Tibial nerve (tissue), 3 donors: Measurements from ENCODE around the gene STK10.

ENCODE experiments used
- POLR2A ChIP-seq, 2 donors: fragments of 450-650 bp; IDR thresholded peaks; one replicate each; pipeline ENCODE4 v1.6.1; 2017; ENCODE audit warnings: antibody characterized with exemption in 2 of 2, mild to moderate bottlenecking in 2 of 2, moderate library complexity in 2 of 2
- TF ChIP-seq, protein P1 (sequence below), 5 experiments: fragments of 200-600 bp in 3 of 5; fragments of 450-650 bp in 2 of 5; sonication (generic) in 3 of 5; IDR thresholded peaks; one replicate each; pipeline ENCODE4 v1.5.1; 2016 to 2019; ENCODE audit warnings: antibody characterized with exemption in 5 of 5, mild to moderate bottlenecking in 3 of 5, moderate library complexity in 2 of 5

GRCh38 chr5:172008111-172008455, 179.9 kb downstream of the STK10 start:
- TF ChIP-seq POLR2A (IDR thresholded peaks at IDR 0.05): no peak
- TF ChIP-seq, protein P1, sequence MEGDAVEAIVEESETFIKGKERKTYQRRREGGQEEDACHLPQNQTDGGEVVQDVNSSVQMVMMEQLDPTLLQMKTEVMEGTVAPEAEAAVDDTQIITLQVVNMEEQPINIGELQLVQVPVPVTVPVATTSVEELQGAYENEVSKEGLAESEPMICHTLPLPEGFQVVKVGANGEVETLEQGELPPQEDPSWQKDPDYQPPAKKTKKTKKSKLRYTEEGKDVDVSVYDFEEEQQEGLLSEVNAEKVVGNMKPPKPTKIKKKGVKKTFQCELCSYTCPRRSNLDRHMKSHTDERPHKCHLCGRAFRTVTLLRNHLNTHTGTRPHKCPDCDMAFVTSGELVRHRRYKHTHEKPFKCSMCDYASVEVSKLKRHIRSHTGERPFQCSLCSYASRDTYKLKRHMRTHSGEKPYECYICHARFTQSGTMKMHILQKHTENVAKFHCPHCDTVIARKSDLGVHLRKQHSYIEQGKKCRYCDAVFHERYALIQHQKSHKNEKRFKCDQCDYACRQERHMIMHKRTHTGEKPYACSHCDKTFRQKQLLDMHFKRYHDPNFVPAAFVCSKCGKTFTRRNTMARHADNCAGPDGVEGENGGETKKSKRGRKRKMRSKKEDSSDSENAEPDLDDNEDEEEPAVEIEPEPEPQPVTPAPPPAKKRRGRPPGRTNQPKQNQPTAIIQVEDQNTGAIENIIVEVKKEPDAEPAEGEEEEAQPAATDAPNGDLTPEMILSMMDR (IDR thresholded peaks at IDR 0.05): no peak
